ENCODE measurements around the gene GTF3C4. TPM values are rescaled to one million over a fixed set of nuclear protein-coding genes. Genes with fewer than 3 reads are reported as not detected.

GTF3C4 gene
- total RNA-seq, 1 donor from 2014 or later: 25.9 TPM

DNA sequence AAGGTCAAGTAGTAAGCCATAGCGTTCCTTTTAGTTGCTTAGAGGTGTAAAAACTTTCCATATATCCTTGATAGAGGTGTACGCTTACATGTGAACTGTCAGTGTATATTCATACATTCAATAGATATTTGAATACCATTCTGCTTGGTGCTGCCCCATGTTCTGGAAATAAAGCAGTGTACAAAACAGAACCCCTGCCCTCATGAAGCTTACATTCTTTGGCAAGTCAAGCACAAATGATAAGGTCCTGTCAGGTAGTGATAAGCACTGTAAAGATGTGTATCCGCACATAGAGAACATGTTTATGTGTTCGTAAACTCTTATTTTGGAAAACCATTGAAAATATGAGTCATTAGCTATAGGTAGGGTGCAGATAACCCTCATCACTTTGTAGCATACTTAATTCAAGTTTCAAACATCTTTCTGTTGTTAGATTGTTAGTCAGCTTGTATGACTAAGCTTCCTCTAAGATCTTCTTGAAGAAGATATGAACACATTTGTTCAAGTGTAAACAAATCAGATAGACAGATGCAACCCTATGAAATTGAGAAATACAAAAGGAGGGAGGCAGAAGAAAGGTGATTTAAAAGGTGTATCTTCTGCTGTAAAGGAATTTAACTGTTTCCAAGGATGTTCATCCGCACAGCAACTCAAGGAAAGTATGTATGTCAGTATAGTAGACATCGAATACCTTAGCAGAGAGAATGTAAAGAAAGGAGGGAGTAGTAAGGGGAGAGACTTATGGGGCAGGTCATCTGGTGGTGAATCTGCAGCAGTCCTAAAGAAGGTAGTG, 1.6 kb downstream of the GTF3C4 start:
- H3K9me3 Mint-ChIP-seq: peaks cover 9% of the 10 kb centered on the region
- peaks cover 24% of the 10 kb centered on the region for H3K4me1 Mint-ChIP-seq (ENCODE audit: unreplicated experiment)
- no peaks in the 10 kb centered on the region for H3K27me3 Mint-ChIP-seq
- TF ChIP-seq, protein P1, sequence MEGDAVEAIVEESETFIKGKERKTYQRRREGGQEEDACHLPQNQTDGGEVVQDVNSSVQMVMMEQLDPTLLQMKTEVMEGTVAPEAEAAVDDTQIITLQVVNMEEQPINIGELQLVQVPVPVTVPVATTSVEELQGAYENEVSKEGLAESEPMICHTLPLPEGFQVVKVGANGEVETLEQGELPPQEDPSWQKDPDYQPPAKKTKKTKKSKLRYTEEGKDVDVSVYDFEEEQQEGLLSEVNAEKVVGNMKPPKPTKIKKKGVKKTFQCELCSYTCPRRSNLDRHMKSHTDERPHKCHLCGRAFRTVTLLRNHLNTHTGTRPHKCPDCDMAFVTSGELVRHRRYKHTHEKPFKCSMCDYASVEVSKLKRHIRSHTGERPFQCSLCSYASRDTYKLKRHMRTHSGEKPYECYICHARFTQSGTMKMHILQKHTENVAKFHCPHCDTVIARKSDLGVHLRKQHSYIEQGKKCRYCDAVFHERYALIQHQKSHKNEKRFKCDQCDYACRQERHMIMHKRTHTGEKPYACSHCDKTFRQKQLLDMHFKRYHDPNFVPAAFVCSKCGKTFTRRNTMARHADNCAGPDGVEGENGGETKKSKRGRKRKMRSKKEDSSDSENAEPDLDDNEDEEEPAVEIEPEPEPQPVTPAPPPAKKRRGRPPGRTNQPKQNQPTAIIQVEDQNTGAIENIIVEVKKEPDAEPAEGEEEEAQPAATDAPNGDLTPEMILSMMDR (conservative IDR thresholded peaks at IDR 0.05): no peak
- H3K27ac Mint-ChIP-seq: peak overlapping the region; percentile 91
- peaks cover 19% of the 10 kb centered on the region for H3K36me3 Mint-ChIP-seq
- no peak for DNase-seq (ENCODE audit: extremely low spot score, unreplicated experiment)
- H3K4me3 Mint-ChIP-seq: peak overlapping the region; percentile 89

DNA sequence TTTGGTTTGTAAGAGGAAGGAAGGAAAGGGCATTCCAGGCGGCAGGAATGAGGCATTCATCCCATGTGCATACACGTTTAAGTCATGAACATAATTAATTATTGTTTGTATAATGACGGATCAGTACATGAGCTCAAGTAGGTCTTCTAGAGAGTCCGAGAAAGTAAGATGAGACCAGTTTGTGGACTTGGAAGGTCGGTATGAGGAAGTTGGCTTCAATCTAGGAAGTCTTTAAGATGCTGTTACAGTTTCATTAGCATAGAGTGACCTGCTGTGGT, 2.1 kb downstream of the GTF3C4 start:
- Mint-ChIP-seq H3K27ac (peak overlapping the region; percentile 91), H3K4me1 (ENCODE audit: unreplicated experiment) (peaks cover 24% of the 10 kb centered on the region), H3K36me3 (peaks cover 21% of the 10 kb centered on the region), H3K27me3 (no peaks in the 10 kb centered on the region), H3K9me3 (peaks cover 9% of the 10 kb centered on the region), H3K4me3 (peak overlapping the region; percentile 89)
- DNase-seq (ENCODE audit: extremely low spot score, unreplicated experiment): no peak
- TF ChIP-seq, protein P1 (conservative IDR thresholded peaks at IDR 0.05): no peak

DNA sequence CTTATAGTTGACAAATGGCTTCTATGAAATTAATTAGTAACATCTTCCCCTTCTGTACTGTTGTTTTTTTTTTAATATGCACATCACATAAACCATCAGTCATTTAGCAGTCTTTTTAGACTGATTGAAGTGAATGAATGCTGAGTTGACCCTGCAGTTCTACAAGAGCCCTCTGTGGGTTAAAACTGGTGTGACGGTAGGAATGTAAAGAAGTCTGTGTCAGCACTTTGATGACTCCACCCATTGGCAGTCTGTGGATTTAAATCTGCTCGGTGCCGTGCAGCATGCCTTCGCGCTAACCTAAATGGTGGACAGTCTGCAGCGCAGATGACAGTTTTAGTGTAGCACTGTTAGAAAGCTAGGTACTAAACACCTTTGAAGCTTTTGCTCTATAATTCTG, 3.1 kb downstream of the GTF3C4 start:
- H3K27ac Mint-ChIP-seq: peak overlapping the region; percentile 74
- peak overlapping the region; percentile 79 for H3K4me3 Mint-ChIP-seq
- H3K9me3 Mint-ChIP-seq: peaks cover 9% of the 10 kb centered on the region
- TF ChIP-seq, protein P1 (conservative IDR thresholded peaks at IDR 0.05): peak; percentile 53
- no peak for DNase-seq (ENCODE audit: extremely low spot score, unreplicated experiment)
- no peaks in the 10 kb centered on the region for H3K27me3 Mint-ChIP-seq
- peaks cover 15% of the 10 kb centered on the region for H3K4me1 Mint-ChIP-seq (ENCODE audit: unreplicated experiment)
- H3K36me3 Mint-ChIP-seq: peaks cover 22% of the 10 kb centered on the region

DNA sequence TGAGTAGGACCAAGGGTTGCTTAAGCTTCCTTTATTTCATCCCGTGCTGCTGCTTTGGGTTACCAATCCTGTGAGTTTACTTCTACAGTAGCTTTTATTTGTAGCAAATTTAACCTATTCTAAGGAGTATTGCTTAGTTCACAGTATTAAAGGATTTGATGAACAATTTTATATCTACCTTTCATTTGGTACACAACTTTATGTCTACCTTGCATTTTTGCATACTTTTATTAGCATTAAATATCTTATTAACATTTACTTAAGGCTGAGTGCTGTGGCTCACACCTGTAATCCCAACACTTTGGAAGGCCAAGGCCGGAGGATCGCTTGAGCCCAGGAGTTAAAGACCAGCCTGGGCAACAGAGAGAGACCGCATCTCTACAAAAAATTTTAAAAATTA, 4.2 kb downstream of the GTF3C4 start:
- H3K27ac Mint-ChIP-seq: no peak overlapping the region
- TF ChIP-seq, protein P1 (conservative IDR thresholded peaks at IDR 0.05): no peak
- peaks cover 9% of the 10 kb centered on the region for H3K9me3 Mint-ChIP-seq
- DNase-seq (ENCODE audit: extremely low spot score, unreplicated experiment): no peak
- peaks cover 15% of the 10 kb centered on the region for H3K4me1 Mint-ChIP-seq (ENCODE audit: unreplicated experiment)
- H3K4me3 Mint-ChIP-seq: no peak overlapping the region
- H3K36me3 Mint-ChIP-seq: peaks cover 29% of the 10 kb centered on the region
- H3K27me3 Mint-ChIP-seq: no peaks in the 10 kb centered on the region

DNA sequence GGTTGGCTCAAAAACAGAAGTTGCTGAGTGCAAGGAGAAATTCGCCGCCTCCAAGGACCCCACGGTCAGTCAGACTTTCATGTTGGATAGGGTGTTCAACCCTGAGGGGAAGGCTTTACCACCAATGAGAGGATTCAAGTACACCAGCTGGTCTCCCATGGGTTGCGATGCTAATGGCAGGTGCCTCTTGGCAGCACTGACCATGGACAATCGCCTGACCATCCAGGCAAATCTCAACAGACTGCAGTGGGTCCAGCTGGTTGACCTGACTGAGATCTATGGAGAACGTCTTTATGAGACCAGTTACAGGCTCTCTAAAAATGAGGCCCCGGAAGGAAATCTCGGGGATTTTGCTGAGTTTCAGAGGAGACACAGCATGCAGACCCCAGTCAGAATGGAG, 7.7 kb downstream of the GTF3C4 start:
- TF ChIP-seq, protein P1 (conservative IDR thresholded peaks at IDR 0.05): no peak
- no peak overlapping the region for H3K4me3 Mint-ChIP-seq
- peaks cover 5% of the 10 kb centered on the region for H3K9me3 Mint-ChIP-seq
- no peaks in the 10 kb centered on the region for H3K27me3 Mint-ChIP-seq
- no peak for DNase-seq (ENCODE audit: extremely low spot score, unreplicated experiment)
- H3K36me3 Mint-ChIP-seq: peaks cover 24% of the 10 kb centered on the region
- peaks cover 6% of the 10 kb centered on the region for H3K4me1 Mint-ChIP-seq (ENCODE audit: unreplicated experiment)
- H3K27ac Mint-ChIP-seq: no peak overlapping the region

Data from type B pancreatic cell (in vitro differentiated cells).